ENCODE results near the gene PHLDB3.
A peak's percentile ranks its signal among the peaks of the same experiment; 100 is the strongest.
"Not testable (repeated sequence)": the region's sequence is repeated elsewhere in the genome, so short reads cannot be mapped to it uniquely, and the experiment has no call there.

PHLDB3 gene

GRCh38 chr19:43527860-43528622 is 23.5 kb upstream of the PHLDB3 start:
- no peak for DNase-seq (ENCODE audit: extremely low read depth in 1 of 2, low read depth in 1 of 2)

DNA sequence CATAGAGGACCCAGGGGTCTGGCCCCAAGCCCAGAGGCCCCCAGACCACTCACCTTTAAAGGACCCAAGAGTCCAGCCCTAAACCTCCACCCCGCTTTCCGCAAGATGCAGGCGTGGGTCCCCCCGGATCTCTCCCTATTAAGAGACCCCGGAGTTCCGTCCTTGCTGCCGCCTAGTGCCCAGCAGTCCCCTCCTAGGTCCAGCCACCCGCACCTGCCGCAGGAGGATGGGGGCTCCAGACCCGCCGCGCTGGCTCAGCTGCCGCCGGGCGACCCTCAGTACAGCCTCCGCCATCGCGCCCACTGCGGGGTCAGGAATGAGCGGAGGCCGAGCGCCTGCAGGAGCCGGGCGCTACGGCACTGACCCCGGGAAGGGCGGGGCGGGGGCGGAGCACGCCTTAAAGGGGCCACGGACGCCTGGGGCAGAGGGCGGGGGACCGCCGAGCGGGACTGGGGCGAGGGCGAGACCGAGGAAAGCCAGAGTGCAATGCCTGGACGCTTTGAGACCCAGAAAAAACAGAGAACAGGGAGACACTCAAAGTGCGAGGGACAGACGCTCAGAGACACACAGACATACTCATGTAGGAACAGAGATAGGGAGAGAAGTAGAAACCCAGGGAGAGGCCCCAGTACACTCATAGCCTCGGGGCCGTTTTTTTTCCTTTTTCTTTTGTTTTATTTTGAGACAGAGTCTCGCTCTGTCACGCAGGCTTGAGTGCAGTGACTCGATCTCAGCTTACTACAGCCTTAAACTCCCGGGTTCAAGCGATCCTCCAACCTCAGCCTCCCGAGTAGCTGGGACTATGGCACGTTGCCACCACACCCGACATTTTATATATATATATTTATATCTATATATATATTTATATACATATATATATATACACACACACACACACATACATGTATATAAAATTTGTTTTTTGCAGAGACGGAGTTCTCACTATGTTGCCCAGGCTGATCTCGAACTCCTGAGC is 22.6 kb upstream of the PHLDB3 start, which contains the start of gene ETHE1:
Gene ETHE1, minus strand, starts transcription at position 318 of the 976 bp plus-strand sequence. Its CDS starts 24 bp downstream, at position 294.
- peak in 1 of 2 donors; percentile 59 for DNase-seq (ENCODE audit: extremely low read depth in 1 of 2, low read depth in 1 of 2)

DNA sequence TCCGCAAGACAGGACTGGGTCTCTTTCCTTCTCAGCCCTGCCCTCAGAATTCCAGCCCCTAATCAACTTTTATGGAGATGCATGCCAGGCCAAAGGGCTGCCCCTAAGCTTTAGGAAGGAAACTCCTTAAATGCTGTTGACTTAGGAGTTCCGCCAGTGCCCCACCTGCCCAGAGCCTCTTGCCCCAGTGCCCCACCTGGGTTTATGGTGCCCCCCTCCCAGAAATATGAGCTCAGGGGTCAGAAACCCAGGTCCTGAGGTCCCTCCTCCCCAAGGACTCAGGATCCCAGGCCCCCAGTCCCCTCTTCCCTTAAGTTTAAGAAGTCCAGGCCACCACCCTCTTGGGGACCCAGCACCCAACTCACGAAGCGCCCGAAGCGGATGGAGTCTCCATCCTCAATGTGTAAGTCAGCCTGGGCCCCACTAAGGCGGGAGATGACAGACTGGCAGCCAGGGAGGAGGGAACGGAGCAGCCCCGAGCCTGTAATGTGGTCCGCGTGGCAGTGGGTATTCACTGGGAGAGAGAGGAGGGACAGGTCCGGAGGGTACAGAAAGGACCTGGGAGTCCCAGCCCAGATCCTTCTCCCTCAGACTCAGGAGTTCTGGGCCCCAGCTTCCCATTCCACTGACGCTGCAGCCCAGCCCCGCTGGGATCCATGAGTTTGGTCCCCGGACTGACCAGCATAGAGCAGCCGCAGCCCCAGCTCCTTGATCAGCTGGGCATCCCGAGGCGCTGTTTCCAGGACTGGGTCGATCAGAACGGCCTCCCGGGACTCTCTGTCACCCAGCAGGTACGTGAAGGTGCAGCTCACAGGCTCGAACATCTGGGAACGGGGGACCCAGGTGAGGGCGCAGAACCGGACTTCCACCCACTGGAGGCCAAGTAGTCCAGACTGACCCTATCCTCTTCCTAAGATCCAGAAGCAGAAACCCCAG is 21.6 kb upstream of the PHLDB3 start:
- no peak for DNase-seq (ENCODE audit: extremely low read depth in 1 of 2, low read depth in 1 of 2)

- no peak for DNase-seq (ENCODE audit: extremely low read depth in 1 of 2, low read depth in 1 of 2)
Measured at GRCh38 chr19:43524922-43525835, 20.6 kb upstream of the PHLDB3 start.

DNA sequence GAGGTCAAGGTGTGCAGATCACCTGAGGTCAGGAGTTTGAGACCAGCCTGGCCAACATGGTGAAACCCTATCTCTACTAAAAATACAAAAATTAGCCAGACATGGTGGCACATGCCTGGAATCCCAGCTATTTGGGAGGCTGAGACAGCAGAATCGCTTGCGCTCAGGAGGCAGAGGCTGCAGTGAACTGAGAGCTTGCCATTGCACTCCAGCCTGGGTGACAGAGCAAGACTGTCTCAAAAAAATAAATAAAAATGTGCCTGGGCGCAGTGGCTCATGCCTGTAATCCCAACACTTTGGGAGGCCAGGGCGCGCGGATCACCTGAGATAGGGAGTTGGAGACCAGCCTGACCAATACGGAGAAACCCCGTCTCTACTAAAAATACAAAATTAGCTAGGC is 19.1 kb upstream of the PHLDB3 start:
- not testable (repeated sequence) for DNase-seq (ENCODE audit: extremely low read depth in 1 of 2, low read depth in 1 of 2)

GRCh38 chr19:43522929-43523328 is 18.4 kb upstream of the PHLDB3 start:
- no peak for DNase-seq (ENCODE audit: extremely low read depth in 1 of 2, low read depth in 1 of 2)

- DNase-seq (ENCODE audit: extremely low read depth in 1 of 2, low read depth in 1 of 2), result peak; percentile 68 to 75
Measured at GRCh38 chr19:43519436-43520088, 15.0 kb upstream of the PHLDB3 start.

DNA sequence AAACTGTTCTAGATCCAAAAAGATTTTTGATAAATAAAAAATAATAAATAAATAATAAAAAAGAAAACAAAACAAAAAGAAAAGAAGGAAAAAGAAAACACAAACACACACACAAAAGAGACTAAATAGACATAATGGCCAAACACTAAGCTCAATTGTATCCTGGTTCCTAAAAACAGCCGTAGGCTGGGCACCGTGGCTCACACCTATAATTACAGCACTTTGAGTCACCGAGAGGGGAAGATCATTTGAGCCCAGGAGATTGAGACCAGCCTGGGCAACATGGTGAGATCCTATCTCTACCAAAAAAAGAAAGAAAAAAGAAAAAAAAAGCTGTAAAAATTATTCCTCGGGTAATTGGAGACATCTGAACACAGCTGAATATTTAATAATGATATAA is 13.5 kb upstream of the PHLDB3 start:
- no peak for DNase-seq (ENCODE audit: extremely low read depth in 1 of 2, low read depth in 1 of 2)

DNA sequence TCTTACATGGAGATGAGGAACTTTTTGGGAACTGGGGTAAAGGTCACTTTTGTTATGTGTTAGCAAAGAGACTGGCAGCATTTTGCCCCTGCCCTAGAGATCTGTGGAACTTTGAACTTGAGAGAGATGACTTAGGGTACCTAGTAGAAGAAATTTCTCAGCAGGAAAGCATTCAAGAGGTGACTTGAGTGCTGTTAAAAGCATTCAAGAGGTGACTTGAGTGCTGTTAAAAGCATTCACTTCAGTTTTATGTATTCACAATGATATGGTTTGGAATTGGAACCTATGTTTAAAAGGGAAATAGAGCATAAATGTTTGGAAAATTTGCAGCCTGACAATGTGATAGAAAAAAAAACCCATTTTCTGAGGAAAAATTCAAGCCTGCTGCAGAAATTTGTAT is 7.9 kb upstream of the PHLDB3 start:
- DNase-seq (ENCODE audit: extremely low read depth in 1 of 2, low read depth in 1 of 2), result not testable (repeated sequence)

- no peak for DNase-seq (ENCODE audit: extremely low read depth in 1 of 2, low read depth in 1 of 2)
Measured at GRCh38 chr19:43511324-43511723, 6.8 kb upstream of the PHLDB3 start.

DNA sequence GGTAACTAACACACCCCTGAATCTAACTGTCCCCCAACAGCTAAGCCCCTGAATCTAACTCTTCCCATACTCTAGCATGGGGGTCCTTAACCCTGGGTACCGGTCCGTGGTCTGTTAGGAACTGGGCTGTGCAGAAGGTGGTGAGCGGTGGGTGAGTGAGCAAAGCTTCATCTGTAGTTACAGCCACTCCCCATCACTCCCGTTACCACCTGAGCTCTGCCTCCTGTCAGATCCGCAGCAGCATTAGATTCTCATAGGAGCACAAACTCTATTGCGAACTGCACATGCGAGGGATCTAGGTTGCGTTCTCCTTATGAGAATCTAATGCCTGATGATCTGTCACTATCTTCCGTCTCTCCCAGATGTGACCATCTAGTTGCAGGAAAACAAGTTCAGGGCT is 6.2 kb upstream of the PHLDB3 start:
- no peak for DNase-seq (ENCODE audit: extremely low read depth in 1 of 2, low read depth in 1 of 2)

DNA sequence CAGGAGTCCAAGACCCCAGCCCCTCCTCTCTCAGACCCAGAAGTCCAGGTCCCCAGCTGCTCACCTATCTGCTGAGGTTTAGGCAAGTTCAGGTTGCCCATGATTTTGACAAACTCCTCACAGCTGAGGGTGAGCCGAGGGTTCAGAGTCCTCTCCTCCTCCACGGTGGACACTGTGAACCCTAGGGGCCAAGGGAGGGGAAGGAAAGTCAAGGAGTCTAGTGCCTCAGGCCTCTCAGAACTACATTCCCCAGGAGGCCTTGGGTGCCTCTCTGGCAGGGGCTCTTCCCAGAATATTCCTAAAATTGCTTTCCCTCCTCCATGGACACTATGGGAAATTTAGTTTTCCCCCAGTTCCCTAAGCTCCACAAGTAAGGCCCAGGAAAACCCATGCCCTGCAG is 3.3 kb upstream of the PHLDB3 start:
- DNase-seq (ENCODE audit: extremely low read depth in 1 of 2, low read depth in 1 of 2), result no peak

DNA sequence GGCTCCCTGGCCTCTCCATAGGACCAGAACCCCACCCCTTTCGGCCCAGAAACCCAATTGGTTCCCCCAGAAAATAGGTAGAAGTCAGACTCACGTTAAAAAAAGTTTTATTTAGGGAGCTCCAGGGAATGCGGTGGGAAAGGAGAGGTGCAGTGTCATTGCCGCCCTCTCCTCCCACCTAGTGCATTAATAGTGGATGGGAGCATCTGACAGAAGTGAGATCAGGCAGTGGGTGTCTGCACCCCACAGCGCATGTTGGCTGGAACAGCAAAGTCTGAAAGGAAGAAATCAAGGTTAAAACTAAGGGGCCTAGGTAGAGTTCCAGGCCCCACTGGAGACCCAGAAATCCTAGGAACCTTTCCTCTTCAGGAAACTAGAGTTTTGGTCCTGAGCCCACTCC is 2.1 kb upstream of the PHLDB3 start:
- DNase-seq (ENCODE audit: extremely low read depth in 1 of 2, low read depth in 1 of 2), result no peak

- no peak for DNase-seq (ENCODE audit: extremely low read depth in 1 of 2, low read depth in 1 of 2)
Measured at GRCh38 chr19:43505941-43506340, 1.4 kb upstream of the PHLDB3 start.

DNA sequence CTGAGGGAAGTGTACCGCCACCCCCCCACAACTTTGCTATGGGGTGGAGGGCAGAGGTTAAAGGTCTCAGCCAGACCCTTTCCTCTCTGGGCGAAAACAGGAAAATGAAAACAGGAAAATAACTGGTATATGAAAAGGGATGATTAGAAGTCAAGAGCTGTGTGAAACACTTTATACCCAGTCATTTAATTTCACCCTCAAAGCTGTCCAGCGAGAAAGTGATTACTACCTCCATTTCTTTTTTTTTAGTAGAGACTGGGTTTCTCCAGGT is 575 bp upstream of the PHLDB3 start:
- no peak for DNase-seq (ENCODE audit: extremely low read depth in 1 of 2, low read depth in 1 of 2)

GRCh38 chr19:43503501-43504425 is 783 bp downstream of the PHLDB3 start:
- DNase-seq (ENCODE audit: extremely low read depth in 1 of 2, low read depth in 1 of 2), result peak; percentile 98 to 99

GRCh38 chr19:43502419-43502976 is 2.0 kb downstream of the PHLDB3 start:
- no peak for DNase-seq (ENCODE audit: extremely low read depth in 1 of 2, low read depth in 1 of 2)
